GM23248 (cell line): ENCODE data around the gene HAGHL. TPM values are rescaled to one million over a fixed set of nuclear protein-coding genes. Genes with fewer than 3 reads are reported as not detected.

ENCODE experiments used
- DNase-seq: peaks from one replicate; pipeline ENCODE4 v3.0.0-alpha.2; 2015
- H2AFZ ChIP-seq: fragments of 200-600 bp; sonication (generic); 2 replicates; pipeline ENCODE4 v1.6.1; 2016; ENCODE audit warnings: antibody characterized with exemption
- H3F3A ChIP-seq: fragments of 200-600 bp; sonication (generic); 2 replicates; pipeline ENCODE4 v1.6.1; 2016; ENCODE audit warnings: mild to moderate bottlenecking, antibody characterized with exemption, mixed run types; ENCODE audit not compliant: insufficient read depth
- H3K27ac ChIP-seq: fragments of 200-600 bp; sonication (generic); 2 replicates; pipeline ENCODE4 v1.5.1; 2016; ENCODE audit warnings: mild to moderate bottlenecking
- H3K27me3 ChIP-seq: fragments of 200-600 bp; sonication (generic); replicated peaks from 2 replicates; pipeline ENCODE4 v1.6.1; 2016; ENCODE audit warnings: mild to moderate bottlenecking; ENCODE audit not compliant: insufficient read depth
- H3K36me3 ChIP-seq: fragments of 200-600 bp; sonication (generic); 2 replicates; pipeline ENCODE4 v1.6.1; 2016; ENCODE audit warnings: low read depth, mild to moderate bottlenecking
- H3K4me1 ChIP-seq: fragments of 200-600 bp; sonication (generic); 2 replicates; pipeline ENCODE4 v1.6.1; 2016; ENCODE audit warnings: mild to moderate bottlenecking; ENCODE audit not compliant: insufficient read depth
- H3K4me2 ChIP-seq: fragments of 200-600 bp; sonication (generic); one replicate; pipeline ENCODE4 v1.6.1; 2016; ENCODE audit warnings: mild to moderate bottlenecking; ENCODE audit not compliant: unreplicated experiment
- H3K4me3 ChIP-seq: fragments of 200-600 bp; sonication (generic); 2 replicates; pipeline ENCODE4 v1.5.1; 2016; ENCODE audit warnings: mild to moderate bottlenecking
- H3K79me2 ChIP-seq: fragments of 200-600 bp; sonication (generic); 2 replicates; pipeline ENCODE4 v1.6.1; 2016; ENCODE audit warnings: mild to moderate bottlenecking; ENCODE audit not compliant: insufficient read depth
- H3K9ac ChIP-seq: fragments of 200-600 bp; sonication (generic); 2 replicates; pipeline ENCODE4 v1.6.1; 2016; ENCODE audit warnings: mild to moderate bottlenecking
- H3K9me2 ChIP-seq: fragments of 200-600 bp; sonication (generic); 2 replicates; pipeline ENCODE4 v1.6.1; 2016; ENCODE audit warnings: mixed run types, mild to moderate bottlenecking, moderate library complexity; ENCODE audit not compliant: insufficient read depth
- H3K9me3 ChIP-seq: fragments of 200-600 bp; sonication (generic); one replicate; pipeline ENCODE4 v1.6.1; 2017; ENCODE audit warnings: low read depth
- H4K20me1 ChIP-seq: fragments of 200-600 bp; sonication (generic); 2 replicates; pipeline ENCODE4 v1.6.0; 2016; ENCODE audit not compliant: insufficient read depth
- EZH2 ChIP-seq: fragments of 200-600 bp; sonication (generic); IDR thresholded peaks from 2 replicates; pipeline ENCODE4 v1.6.1; 2018; ENCODE audit warnings: antibody characterized with exemption, mild to moderate bottlenecking; ENCODE audit not compliant: insufficient read depth, poor library complexity, severe bottlenecking
- EZH2phosphoT487 ChIP-seq: fragments of 200-600 bp; sonication (generic); IDR thresholded peaks from 2 replicates; pipeline ENCODE4 v1.6.1; 2018; ENCODE audit warnings: antibody characterized with exemption, moderate library complexity, mild to moderate bottlenecking, low read depth; ENCODE audit not compliant: insufficient read depth
- WGBS, 2 experiments: methylation state at CpG; one replicate each; pipeline ENCODE4 v1.1.6; 2015 to 2017; ENCODE audit warnings: low lambda C conversion rate in 2 of 2, low coverage in 1 of 2; ENCODE audit errors: missing lambda C conversion rate in 2 of 2; 5-methylcytosine and 5-hydroxymethylcytosine counted together
- in situ Hi-C: fragments of 300-500 bp; cut with MboI; formaldehyde crosslinking; loops from 2 replicates; pipeline ENCODE4 v1.15.0; 2020
- polyA plus RNA-seq: library from polyadenylated mRNA; unstranded; fragments of >200 nt; fragmentation: Nextera tagmentation; extraction: Ambion mirVana; gene quantifications from 2 replicates; pipeline ENCODE4 v1.2.1, GENCODE V29; 2016
- total RNA-seq: library from RNA; depleted of rRNA; stranded (reverse); fragments of >200 nt; shearing (Covaris generic); gene quantifications from 2 replicates; pipeline ENCODE4 v1.2.3, GENCODE V29; 2014

Gene HAGHL
- total and polyA plus RNA-seq, 2 experiments from 2014 or later, result 7.8 to 64.8 TPM

GRCh38 chr16:716768-717325 lies 10.1 kb upstream of the HAGHL start:
- 87 to 89% methylated on average over 25 to 29 of the region's 29 CpGs for WGBS, 2 experiments
- no peak for DNase-seq
- Histone ChIP-seq H3K36me3 (no peaks in the 10 kb centered on the region), H4K20me1 (no peaks in the 10 kb centered on the region), H3K79me2 (no peaks in the 10 kb centered on the region; the same call in 1 of the 2 replicates), H3K9me2 (no peaks in the 10 kb centered on the region), H3K4me3 (no peak overlapping the region), H3K27ac (no peak overlapping the region), H3K9me3 (no peaks in the 10 kb centered on the region), H3K9ac (no peak overlapping the region), H3F3A (peaks cover 10% of the 10 kb centered on the region), H3K4me1 (peaks cover 9% of the 10 kb centered on the region; the same call in 1 of the 2 replicates), H2AFZ (no peak overlapping the region), H3K27me3 (no peaks in the 10 kb centered on the region), H3K4me2 (no peak overlapping the region)
- TF ChIP-seq EZH2, result no peak
- TF ChIP-seq EZH2phosphoT487, result no peak
- in situ Hi-C loops, result no loop called here

- no peak for DNase-seq
- no peaks in the 10 kb centered on the region for H3K9me2 ChIP-seq
- no peaks in the 10 kb centered on the region for H3K36me3 ChIP-seq
- in situ Hi-C loops, result no loop called here
- no peak overlapping the region for H3K27ac ChIP-seq
- H3K9me3 ChIP-seq, result no peaks in the 10 kb centered on the region
- no peak overlapping the region for H3K9ac ChIP-seq
- no peak overlapping the region for H3K4me2 ChIP-seq
- peaks cover 5% of the 10 kb centered on the region for H3F3A ChIP-seq
- H4K20me1 ChIP-seq, result no peaks in the 10 kb centered on the region
- H3K4me3 ChIP-seq, result no peak overlapping the region
- WGBS, 2 experiments, result 74 to 83% methylated on average over 18 to 31 of the region's 32 CpGs
- TF ChIP-seq EZH2 (no peak), EZH2phosphoT487 (no peak)
- no peaks in the 10 kb centered on the region for H3K27me3 ChIP-seq
- H3K79me2 ChIP-seq, result no peaks in the 10 kb centered on the region; the same call in 1 of the 2 replicates
- H2AFZ ChIP-seq, result no peak overlapping the region
- H3K4me1 ChIP-seq, result peaks cover 5% of the 10 kb centered on the region; the same call in 1 of the 2 replicates
These were observed 9.3 kb upstream of the HAGHL start for GRCh38 chr16:717450-718245.

GRCh38 chr16:718389-718788 lies 8.5 kb upstream of the HAGHL start:
- H3K27me3 ChIP-seq, result no peaks in the 10 kb centered on the region
- no peak overlapping the region for H3K27ac ChIP-seq
- no peak for TF ChIP-seq EZH2phosphoT487
- TF ChIP-seq EZH2, result no peak
- in situ Hi-C loops, result no loop called here
- no peaks in the 10 kb centered on the region for H3F3A ChIP-seq
- H3K9me3 ChIP-seq, result no peaks in the 10 kb centered on the region
- no peaks in the 10 kb centered on the region; the same call in 1 of the 2 replicates for H3K79me2 ChIP-seq
- no peak overlapping the region for H2AFZ ChIP-seq
- 95 to 98% methylated on average over 7 to 9 of the region's 9 CpGs for WGBS, 2 experiments
- H3K4me2 ChIP-seq, result no peak overlapping the region
- no peak for DNase-seq
- H3K9ac ChIP-seq, result no peak overlapping the region
- H3K9me2 ChIP-seq, result no peaks in the 10 kb centered on the region
- no peak overlapping the region for H3K4me3 ChIP-seq
- peaks cover 4% of the 10 kb centered on the region; the same call in 1 of the 2 replicates for H3K4me1 ChIP-seq
- no peaks in the 10 kb centered on the region for H3K36me3 ChIP-seq
- no peaks in the 10 kb centered on the region for H4K20me1 ChIP-seq

GRCh38 chr16:718922-719321 lies 8.0 kb upstream of the HAGHL start:
- WGBS, 2 experiments, result 86 to 88% methylated on average over 6 of the region's 6 CpGs
- in situ Hi-C loops, result no loop called here
- H3K9me3 ChIP-seq, result no peaks in the 10 kb centered on the region
- TF ChIP-seq EZH2phosphoT487, result no peak
- no peak for TF ChIP-seq EZH2
- no peak overlapping the region for H3K27ac ChIP-seq
- no peaks in the 10 kb centered on the region for H3K36me3 ChIP-seq
- DNase-seq, result no peak
- H3K4me3 ChIP-seq, result no peak overlapping the region
- no peaks in the 10 kb centered on the region for H3K9me2 ChIP-seq
- H4K20me1 ChIP-seq, result no peaks in the 10 kb centered on the region
- no peaks in the 10 kb centered on the region for H3F3A ChIP-seq
- H3K79me2 ChIP-seq, result no peaks in the 10 kb centered on the region; the same call in 1 of the 2 replicates
- H2AFZ ChIP-seq, result no peak overlapping the region
- H3K4me1 ChIP-seq, result peaks cover 4% of the 10 kb centered on the region; the same call in 1 of the 2 replicates
- no peak overlapping the region for H3K9ac ChIP-seq
- H3K4me2 ChIP-seq, result no peak overlapping the region
- H3K27me3 ChIP-seq, result no peaks in the 10 kb centered on the region
